NCI-H1694 (cell line): ENCODE measurements around the gene SSMEM1.
"Not testable (repeated sequence)": the region's sequence is repeated elsewhere in the genome, so short reads cannot be mapped to it uniquely, and the experiment has no call there.

Source experiments
- DNase-seq: peaks from one replicate; lab custom pipeline; 2025; lab: John Stamatoyannopoulos, UW

The SSMEM1 gene

DNA sequence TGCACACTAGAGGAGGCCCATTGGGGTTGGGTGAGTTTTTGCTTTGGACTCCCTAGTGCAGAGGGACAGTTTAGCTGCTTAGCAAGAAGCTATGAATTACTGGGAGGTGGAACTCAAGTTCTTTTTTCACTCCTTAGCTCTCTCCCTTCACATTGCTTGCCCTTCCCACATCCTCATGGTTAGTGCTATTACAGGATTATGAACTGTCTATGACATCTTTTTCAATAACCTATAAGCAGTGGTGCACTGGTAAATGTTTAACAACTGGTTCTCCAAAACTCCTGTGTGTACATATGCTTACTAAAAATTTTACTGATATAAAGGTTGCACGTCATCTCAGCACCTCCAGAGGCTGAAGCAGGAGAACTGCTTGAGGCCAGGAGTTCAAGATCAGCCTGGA is 6.2 kb downstream of the SSMEM1 start:
- no peak for DNase-seq

DNA sequence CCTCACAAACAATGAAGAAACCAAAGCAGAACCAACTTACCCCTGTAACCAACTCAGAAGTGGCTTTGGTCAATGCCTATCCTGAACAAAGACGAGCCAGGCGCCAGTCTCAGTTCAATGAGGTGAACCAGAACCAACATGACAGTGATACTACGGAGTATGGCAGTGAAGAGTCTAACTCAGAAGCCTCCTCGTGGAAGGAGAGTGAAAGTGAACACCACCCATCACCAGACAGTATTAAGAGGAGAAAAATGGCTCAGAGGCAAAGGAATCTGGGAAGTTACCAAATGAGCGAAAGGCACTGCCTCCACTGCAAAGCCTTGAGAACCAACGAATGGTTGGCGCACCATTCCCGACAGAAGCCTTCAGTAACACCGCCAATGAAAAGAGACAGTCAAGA is 8.4 kb downstream of the SSMEM1 start:
- DNase-seq = no peak

DNA sequence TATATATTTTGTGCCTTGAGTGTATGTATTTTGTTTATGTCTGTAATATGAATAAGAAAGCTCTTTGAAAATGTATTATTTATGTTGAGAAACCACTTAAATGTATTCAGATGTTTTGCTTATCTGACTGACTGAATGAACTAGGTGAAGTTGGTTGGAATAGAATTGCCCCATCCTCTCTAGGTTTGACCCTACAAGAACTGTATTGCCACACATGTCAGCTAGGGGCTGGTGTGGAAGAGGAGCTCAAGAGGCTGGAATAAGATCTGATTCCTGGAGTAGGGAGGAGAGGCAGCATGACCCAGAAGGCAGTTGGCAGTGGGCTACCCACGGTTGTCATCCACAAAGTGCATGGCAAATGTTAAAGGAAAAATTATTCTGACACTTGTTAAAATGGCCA is 9.1 kb downstream of the SSMEM1 start:
- no peak for DNase-seq

DNA sequence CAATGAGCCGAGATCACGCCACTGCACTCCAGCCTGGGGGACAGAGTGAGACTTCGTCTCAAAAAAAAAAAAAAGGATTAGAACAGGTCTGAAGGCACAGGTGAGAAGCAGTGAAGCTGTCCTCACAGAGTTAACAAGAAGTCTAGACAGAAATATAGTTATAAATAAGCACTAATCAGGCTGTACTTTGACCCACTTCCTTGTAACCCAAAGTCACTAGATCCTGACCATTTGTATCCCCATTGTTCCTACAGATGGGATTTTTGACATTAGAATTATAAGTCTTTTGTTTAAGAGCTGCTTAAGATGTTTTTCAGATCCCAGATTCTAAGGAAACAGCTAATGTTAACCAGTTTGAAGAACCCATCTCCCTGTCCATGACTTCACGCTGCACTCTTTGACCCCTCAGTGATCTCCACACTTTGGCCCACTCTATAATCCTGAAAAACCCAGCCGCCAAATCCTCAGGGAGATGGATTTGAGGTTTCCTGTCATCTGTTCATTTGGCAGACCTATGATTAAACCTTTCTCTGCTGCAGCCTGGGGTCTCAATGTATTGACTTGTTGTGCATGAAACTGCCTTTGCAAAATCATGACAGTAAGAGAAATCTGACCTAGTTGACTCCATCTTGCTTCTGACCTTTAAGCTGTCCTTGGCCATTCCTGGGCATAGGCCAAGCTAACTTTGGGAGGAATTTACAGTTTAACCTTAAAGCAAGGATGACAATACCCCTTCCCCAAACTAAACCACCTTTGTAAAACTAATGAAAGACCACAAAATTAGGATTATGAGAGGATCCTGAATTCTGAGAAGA is 11.4 kb downstream of the SSMEM1 start:
- DNase-seq = no peak

DNA sequence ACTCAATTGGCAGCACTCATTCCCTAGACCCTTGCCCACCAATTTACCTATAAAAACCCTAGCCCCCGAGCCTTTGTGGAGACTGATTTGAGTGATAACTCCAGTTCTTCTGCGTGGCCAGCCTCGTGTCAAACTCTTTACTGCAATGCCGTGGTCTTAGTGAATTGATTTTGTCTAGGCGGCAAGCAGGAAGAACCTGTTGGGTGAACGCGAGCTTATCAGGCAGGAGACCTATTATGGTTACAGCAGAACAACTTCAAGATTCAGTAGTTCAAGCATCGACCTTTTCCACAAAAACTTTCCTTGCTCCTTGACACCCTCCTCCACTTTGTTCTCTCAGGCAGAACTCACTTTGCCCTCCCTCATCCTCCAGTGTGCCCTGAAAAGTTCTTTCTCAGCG is 12.2 kb downstream of the SSMEM1 start:
- DNase-seq = no peak

DNA sequence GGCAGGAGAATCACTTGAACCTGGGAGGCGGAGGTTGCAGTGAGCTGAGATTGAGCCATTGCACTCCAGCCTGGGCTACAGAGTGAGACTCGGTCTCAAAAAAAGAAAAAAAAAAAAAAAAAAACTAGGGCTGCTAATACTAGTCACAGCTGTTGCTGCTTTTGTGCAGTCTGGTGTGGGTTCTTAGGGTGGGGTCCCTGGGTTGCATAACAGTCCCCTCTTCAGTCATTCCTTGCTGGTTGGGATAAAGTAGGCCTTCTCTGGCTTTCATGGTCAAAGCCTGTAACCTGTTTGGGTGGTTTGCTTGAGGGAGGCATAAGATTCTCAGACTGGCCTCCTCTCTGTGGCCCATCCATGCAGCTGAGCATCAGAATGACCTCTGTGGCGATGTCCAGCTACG is 14.1 kb downstream of the SSMEM1 start:
- no peak for DNase-seq

DNA sequence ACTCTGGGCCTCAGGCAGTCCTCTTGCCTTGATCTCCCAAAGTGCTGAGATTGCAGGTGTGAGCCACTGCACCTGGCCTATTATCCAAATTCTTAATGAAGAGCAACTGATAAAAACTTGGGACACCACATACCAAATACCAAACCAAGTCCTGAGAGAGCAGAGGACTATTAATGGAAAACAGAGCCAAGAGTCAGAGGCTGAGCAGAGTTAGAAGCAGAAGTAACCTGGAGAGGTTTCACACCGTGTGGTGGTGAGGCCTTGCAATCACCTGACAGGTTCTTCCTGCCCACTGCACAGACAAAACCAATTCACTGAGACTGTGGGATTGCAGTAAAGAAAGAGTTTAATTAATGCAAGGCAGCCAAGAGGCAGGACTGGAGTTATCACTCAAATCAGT is 16.0 kb downstream of the SSMEM1 start:
- DNase-seq = no peak

DNA sequence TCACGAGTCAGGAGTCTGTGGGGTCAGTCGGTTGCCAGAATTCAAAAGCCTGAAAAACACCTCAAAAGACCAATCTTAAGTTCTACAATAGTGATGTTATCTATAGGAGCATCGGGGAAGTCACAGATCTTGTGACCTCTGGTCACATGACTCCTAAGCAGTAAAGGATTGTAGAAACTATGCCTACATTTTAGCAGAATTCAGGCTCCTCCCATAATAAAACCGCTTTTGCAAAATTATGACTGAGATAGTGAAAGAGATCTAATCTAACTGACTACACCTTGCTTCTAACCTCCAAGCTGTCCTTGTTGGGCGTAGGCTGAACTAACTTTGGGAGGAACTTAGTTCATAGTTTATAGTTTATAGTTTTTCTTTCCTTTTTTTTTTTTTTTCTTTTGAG is 16.6 kb downstream of the SSMEM1 start:
- DNase-seq = no peak

DNA sequence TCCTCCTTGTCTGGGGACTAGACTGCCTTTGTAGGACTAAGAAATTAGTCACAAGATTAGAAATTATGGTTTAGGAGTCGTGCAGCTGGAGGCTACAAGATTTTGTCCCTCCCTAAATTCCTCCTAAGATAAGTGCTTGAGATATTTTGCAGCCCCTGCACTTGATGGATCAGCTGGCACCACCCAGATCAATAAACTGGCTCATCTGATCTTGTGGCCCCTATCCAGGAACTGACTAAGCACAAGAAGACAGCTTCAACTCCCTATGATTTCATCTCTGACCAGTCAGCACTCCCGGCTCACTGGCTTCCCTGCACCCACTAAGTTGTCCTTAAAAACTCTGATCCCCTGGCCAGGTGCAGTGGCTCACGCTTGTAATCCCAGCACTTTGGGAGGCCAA is 17.3 kb downstream of the SSMEM1 start:
- not testable (repeated sequence) for DNase-seq

DNA sequence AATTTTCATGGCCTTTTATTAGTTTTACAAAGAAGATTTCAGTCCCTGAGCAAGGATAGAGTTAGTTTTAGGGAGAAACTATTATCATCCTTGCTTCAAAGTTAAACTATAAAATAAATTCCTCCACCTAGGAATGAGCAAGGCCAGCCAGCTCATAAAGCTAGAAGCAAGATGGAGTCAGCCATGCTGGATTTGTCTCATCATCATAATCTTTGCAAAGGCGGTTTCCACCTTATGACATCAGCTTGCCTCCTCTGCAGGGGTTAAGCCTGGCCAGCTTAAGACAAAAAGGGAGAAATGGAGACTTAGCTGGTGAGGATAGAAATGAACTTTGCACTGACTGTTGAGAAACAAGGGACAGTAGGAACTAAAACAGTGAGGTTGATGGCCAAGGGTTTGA is 18.7 kb downstream of the SSMEM1 start:
- no peak for DNase-seq

DNA sequence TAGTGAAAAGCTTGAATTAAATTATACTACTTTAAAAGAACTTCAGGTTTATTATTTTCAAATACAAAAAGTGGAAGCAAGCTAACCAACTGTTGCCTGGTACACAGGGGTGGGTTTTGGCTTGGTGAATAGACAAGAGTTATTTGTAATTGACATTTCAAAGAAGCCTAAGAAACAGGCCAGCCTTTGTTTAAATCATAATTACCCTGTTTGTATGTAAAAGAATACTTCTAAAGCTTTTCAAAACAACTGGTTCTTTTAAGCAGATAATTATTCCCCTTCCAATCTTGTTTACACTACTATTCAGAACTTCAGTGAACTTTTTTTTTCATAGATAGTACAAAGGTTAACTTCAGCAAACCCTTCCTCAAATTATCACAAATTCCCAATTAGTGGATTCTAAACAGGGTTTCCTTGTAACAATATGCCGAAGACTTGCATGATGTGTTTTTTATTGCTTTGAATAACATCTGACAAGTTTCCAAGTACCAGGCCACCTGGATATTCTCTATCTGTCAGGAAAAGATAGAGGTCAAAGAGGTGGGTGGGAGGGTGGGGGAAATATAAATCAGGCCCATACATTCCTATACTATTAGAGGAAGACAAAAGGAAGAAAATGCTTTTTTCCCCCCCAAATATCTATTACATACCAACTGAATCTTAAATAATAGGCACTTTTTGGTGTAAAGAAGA is 20.4 kb downstream of the SSMEM1 start:
- DNase-seq = no peak

DNA sequence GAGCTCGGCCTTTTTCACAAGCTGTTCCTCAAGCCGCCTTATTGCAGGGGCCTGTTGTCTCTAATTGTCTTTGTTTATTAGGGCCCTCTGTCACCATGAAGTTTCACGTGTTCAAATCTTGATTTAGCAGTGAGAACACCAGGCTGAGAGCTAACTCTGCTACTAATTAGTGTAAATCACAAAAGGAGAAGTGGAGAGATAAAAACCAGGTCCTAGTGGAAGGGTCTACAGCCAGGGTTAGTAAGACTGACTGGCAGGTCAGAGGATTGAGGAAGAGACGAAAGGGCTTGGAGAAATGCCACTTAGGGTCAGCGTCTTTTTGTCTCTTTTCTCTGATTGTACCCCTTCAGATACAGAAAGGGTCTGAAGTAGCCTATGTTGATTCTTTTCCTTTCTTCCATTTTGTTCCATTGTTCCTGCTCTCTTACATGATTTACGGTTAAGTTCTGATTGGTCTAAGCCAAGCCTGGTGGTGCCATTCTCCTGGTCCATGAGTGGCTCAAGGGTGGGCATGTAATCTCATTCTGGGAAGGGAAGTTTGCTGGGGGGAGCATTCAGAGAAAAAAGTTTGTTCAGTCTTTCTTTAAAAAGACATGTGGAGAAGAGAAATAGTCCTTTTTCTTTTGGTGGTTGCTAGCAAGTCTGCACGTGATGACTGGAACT is 21.3 kb downstream of the SSMEM1 start:
- DNase-seq = no peak

DNA sequence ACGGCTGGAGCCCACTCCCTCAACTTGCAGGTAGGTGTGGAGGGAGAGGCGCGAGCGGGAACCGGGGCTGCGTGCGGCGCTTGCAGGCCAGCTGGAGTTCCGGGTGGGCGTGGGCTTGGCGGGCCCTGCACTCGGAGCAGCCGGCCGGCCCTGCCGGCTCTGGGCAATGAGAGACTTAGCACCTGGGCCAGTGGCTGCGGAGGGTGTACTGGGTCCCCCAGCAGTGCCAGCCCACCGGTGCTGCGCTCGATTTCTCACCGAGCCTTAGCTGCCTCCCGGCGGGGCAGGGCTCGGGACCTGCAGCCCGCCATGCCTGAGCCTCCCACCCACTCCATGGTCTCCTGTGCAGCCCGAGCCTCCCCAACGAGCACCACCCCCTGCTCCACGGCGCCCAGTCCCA is 22.3 kb downstream of the SSMEM1 start:
- DNase-seq = not testable (repeated sequence)

DNA sequence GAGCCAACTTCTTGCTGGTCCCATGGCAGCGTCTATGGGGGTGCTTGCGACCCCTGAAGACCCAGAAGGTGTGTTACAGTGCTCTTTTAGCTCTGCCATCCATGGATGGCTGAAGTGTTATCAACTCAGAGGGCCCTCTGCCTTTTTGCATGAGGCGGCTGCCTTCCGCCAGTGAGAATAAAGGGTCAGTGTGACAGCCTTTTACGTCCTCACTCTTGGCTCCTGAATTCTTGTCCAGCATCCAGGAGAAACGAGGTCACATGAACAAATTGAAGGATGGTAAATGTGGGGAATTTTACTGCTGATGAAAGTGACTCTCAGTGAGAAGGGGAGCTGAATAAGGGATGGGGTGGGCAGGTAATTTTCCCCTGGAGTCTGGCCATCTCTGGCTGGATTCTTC is 24.1 kb downstream of the SSMEM1 start:
- DNase-seq = no peak

DNA sequence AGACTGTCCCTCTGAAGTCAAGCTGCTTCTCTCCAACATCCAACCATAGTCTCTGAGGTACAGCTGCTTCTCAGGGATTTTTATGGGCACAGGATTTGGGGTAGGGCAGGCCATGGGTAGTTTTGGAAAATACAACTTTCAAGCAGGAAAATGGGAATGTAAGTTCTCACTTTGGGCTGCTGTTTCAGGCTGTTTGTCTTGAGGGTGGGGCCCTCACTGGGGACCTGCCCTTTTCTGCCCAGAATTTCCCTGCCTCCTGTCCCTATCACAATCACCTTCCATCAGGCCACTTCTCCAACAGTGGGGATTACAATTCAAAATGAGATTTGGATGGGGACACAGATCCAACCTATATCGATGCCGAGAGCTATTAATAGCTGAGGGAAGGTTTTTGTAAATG is 24.5 kb downstream of the SSMEM1 start:
- DNase-seq = no peak

DNA sequence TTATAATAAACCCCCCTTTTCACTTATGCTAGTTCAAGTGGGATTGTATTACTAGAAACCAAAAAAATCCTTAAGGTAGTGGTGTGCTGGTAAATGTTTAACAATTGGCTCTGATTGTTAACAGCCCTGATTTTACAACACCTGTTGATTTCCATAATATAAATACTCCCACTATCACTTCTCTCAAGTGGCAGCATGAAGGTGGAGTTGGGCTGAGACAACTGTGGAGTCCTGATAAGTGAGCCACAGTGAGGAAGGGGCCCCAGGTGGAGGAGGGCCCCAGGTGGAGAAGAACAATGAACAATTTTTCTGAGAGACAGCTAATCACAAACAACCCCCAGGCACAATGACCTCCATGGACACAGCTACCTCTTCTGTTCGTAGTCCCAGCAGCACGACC is 26.4 kb downstream of the SSMEM1 start:
- no peak for DNase-seq

DNA sequence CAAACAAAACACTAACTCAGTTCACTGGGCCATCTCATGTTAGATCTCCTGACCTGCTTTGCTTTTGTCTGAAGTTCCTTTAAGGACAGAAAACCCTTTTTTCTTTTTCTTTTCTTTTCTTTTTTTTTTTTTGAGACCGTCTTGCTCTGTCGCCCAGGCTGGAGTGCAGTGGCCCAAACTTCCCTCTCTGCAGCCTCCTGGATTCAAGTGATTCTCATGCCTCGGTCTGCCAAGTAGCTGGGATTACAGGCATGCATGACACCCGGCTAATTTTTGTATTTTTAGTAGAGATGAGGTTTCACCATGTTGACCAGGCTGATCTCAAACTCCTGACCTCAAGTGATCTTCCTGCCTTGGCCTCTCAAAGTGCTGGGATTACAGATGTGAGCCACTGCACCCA is 28.7 kb downstream of the SSMEM1 start:
- DNase-seq = not testable (repeated sequence)

DNA sequence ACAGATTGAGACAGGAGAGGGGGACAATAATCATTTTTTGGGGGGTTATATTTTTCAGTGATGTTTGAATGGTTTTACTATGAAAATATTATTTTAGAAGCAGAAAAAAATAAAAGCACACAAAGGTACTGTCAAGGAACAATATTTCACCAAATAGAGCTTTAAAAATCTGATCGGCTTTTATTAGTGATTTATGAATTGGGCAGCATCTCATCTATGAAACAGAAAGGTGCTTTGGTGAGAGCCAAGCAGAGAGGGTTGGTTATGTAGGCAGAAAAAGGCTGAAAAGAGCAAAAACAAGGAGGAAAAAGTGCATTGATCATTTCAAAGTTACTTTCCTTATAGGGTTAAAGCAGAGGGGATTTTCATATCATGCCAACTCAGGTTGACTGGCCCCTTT is 32.6 kb downstream of the SSMEM1 start:
- no peak for DNase-seq

DNA sequence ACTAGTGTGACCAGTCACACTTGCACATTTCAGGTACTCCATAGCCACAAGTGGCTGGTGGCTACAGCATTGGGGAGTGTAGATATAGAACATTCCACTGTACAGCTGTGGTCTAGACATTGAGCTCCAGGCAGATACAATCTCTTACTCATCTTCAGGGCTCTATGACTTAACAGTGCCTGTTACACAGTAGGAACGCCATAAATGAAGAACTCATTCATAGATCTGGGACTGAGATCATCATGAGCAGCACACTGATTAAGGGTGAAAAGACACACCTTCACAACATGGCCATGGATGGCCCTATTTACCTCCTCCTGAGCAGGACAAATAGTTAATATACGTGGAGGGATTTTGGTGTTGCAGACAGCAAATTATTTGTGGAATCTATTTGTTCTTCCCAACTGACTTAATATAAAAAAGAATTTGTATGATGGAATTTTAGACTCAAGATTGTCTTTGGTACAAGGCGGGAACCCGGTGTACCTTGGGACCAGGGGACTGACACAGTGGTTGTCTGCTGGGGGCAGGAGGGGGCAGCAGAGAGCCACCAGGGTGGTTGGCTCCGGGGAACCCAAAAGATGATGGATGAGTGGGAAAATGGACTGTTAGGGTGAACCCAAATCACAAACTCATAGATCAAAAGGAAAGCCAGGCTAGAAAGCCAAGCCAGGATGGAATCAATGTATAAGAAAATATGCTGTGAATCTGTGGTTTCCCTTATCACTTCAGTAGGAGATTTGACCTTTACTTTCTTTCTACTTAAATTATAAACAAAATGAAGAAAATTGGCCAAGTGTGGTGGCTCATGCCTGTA is 34.7 kb downstream of the SSMEM1 start:
- DNase-seq = peak; percentile 42

DNA sequence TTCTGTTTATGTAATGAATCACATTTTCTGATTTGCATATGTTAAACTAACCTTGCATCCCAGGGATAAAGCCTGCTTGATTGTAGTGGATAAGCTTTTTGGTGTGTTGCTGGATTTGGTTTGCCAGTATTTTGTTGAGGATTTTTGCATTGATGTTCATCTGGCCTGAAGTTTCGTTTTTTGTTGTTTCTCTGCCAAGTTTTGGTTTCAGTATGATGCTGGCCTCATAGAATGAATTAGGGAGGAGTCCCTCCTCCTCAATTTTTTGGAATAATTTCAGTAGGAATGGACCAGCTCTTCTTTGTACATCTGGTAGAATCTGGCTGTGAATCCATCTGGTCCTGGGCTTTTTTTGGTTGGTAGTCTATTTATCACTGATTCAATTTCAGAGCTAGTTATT is 35.8 kb downstream of the SSMEM1 start:
- DNase-seq = peak; percentile 91

DNA sequence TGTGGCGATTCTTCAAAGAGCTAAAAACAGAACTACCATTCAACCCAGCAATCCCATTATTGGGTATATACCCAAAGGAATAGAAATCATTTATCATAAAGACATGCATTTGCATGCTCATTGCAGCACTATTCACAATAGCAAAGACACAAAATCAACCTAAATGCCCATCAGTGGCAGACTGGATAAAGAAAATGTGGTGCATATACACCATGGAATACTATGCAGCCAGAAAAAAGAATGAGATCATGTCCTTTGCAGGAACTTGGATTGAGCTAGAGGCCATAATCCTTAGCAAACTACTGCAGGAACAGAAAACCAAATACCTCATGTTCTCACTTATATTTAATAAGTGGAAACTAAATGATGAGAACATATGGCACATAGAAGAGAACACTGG is 38.8 kb downstream of the SSMEM1 start:
- DNase-seq = not testable (repeated sequence)

DNA sequence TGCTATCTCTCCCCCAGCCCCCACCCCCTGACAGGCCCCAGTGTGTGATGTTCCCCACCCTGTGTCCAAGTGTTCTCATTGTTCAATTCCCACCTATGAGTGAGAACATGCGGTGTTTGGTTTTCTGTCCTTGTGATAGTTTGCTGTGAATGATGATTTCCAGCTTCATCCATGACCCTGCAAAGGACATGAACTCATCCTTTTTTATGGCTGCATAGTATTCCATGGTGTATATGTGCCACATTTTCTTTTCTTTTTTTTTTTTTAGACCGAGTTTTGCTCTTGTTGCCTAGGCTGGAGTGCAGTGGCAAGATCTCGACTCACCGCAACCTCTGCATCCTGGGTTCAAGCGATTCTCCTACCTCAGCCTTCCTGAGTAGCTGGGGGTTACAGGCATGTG is 41.2 kb downstream of the SSMEM1 start:
- DNase-seq = not testable (repeated sequence)
